Sigmoid colon (tissue), 7 donors: ENCODE data around the gene FGF5. TPM values are rescaled to one million over a fixed set of nuclear protein-coding genes. Genes with fewer than 3 reads are reported as not detected.
"Not testable (repeated sequence)": the region's sequence is repeated elsewhere in the genome, so short reads cannot be mapped to it uniquely, and the experiment has no call there.

Experiments
- DNase-seq: peaks from one replicate; pipeline ENCODE4 v3.0.0-alpha.2; 2019
- H3K27ac ChIP-seq, 4 donors: fragments of 200-600 bp; sonication (generic); one replicate each; pipeline ENCODE4 v1.5.1; 2016 to 2019; ENCODE audit warnings: mild to moderate bottlenecking in 1 of 4
- H3K27me3 ChIP-seq, 3 donors: fragments of 200-600 bp; sonication (generic); one replicate each; pipeline ENCODE4 v1.5.1; 2019; ENCODE audit warnings: mild to moderate bottlenecking in 1 of 3
- H3K36me3 ChIP-seq, 4 donors: fragments of 200-600 bp; sonication (generic); one replicate each; pipeline ENCODE4 v1.5.1; 2016 to 2019
- H3K4me1 ChIP-seq, 4 donors: fragments of 200-600 bp; sonication (generic); one replicate each; pipeline ENCODE4 v1.5.1; 2017 to 2019
- H3K4me3 ChIP-seq, 4 donors: fragments of 200-600 bp; sonication (generic); one replicate each; pipeline ENCODE4 v1.5.1; 2017 to 2019; ENCODE audit warnings: mild to moderate bottlenecking in 2 of 4, moderate library complexity in 1 of 4
- H3K9me3 ChIP-seq, 4 donors: fragments of 200-600 bp in 3 of 4; sonication (generic) in 3 of 4; one replicate each; pipeline versions ENCODE4 v1.5.1 to v1.6.1; 2013 to 2019
- EP300 ChIP-seq, 4 donors: sonication (generic); formaldehyde crosslinking; IDR thresholded peaks; one replicate each; pipeline ENCODE4 v1.6.1; 2017; ENCODE audit warnings: antibody characterized with exemption in 4 of 4
- POLR2A ChIP-seq, 2 donors: fragments of 450-650 bp; IDR thresholded peaks; one replicate each; pipeline ENCODE4 v1.6.1; 2016; ENCODE audit warnings: antibody characterized with exemption in 2 of 2, mild to moderate bottlenecking in 2 of 2, moderate library complexity in 2 of 2
- POLR2AphosphoS5 ChIP-seq, 4 donors: sonication (generic); formaldehyde crosslinking; IDR thresholded peaks; one replicate each; pipeline ENCODE4 v1.6.1; 2017; ENCODE audit warnings: antibody characterized with exemption in 4 of 4
- WGBS, 2 donors: extraction: QIAGEN DNeasy Blood & Tissue Kit; methylation state at CpG; one replicate each; pipeline ENCODE4 v1.1.7; 2013; 5-methylcytosine and 5-hydroxymethylcytosine counted together
- intact Hi-C: fragments of 100-400 bp; cut with DNase I; formaldehyde crosslinking; loops from one replicate; pipeline ENCODE4 v1.15.1; 2023
- polyA plus RNA-seq, 3 donors: library from polyadenylated mRNA; stranded (reverse); fragments of 200-250 nt; gene quantifications; one replicate each; pipeline ENCODE4 v1.2.3, GENCODE V29; 2013
- total RNA-seq, 4 donors: library from RNA; depleted of rRNA; stranded (reverse); fragments of >200 nt; gene quantifications; one replicate each; pipeline ENCODE4 v1.1.0, GENCODE V29; 2016
- TF ChIP-seq, protein P1 (sequence below), 4 experiments: fragments of 450-650 bp in 3 of 4; fragments of 200-600 bp in 1 of 4; IDR thresholded peaks; one replicate each; pipeline ENCODE4 v1.5.1; 2016 to 2019; ENCODE audit warnings: antibody characterized with exemption in 4 of 4, mild to moderate bottlenecking in 3 of 4, moderate library complexity in 2 of 4
- donor health status: healthy with polysubstance abuse.
- donor health status: Bipolar disorder and iron deficiency.
- donor health status: healthy.

FGF5 gene
- total and polyA plus RNA-seq, 7 donors = 0.03 to 6.2 (median 1.1) TPM; not detected in 2

DNA sequence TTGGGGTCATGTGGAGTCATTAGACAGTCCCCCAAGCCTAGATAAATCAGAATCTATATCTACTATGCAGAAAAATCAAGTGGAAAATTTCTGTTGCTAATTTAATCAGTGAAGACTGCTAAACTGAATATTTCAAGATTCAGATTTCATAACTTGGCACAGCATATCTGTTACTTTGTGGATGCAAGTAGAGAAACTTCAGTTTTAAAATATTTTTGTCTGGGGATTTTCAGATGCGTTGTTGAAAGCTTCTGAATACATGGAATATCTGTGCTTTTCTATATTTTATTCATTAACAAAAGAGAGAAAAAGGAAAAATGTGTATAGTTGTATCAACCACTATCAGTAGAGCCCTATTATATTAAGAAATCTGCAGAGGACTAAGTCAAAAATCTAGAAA lies 4.4 kb downstream of the FGF5 start:
- Histone ChIP-seq H3K27me3 (peaks cover 0 to 12% (median 0%) of the 10 kb centered on the region in 3 donors), H3K4me3 (no peak overlapping the region), H3K9me3 (no peaks in the 10 kb centered on the region), H3K27ac (no peak overlapping the region), H3K36me3 (no peaks in the 10 kb centered on the region), H3K4me1 (peaks cover 0 to 14% (median 6%) of the 10 kb centered on the region in 4 donors)
- intact Hi-C loops = no loop called here
- 0 to 84% methylated on average over 1 of the region's 1 CpG for WGBS, 2 donors
- TF ChIP-seq EP300 (IDR thresholded peaks at IDR 0.05) = no peak
- no peak for TF ChIP-seq POLR2AphosphoS5 (IDR thresholded peaks at IDR 0.05)
- TF ChIP-seq POLR2A (IDR thresholded peaks at IDR 0.05) = no peak
- TF ChIP-seq, protein P1, sequence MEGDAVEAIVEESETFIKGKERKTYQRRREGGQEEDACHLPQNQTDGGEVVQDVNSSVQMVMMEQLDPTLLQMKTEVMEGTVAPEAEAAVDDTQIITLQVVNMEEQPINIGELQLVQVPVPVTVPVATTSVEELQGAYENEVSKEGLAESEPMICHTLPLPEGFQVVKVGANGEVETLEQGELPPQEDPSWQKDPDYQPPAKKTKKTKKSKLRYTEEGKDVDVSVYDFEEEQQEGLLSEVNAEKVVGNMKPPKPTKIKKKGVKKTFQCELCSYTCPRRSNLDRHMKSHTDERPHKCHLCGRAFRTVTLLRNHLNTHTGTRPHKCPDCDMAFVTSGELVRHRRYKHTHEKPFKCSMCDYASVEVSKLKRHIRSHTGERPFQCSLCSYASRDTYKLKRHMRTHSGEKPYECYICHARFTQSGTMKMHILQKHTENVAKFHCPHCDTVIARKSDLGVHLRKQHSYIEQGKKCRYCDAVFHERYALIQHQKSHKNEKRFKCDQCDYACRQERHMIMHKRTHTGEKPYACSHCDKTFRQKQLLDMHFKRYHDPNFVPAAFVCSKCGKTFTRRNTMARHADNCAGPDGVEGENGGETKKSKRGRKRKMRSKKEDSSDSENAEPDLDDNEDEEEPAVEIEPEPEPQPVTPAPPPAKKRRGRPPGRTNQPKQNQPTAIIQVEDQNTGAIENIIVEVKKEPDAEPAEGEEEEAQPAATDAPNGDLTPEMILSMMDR (IDR thresholded peaks at IDR 0.05) = no peak
- DNase-seq = no peak

DNA sequence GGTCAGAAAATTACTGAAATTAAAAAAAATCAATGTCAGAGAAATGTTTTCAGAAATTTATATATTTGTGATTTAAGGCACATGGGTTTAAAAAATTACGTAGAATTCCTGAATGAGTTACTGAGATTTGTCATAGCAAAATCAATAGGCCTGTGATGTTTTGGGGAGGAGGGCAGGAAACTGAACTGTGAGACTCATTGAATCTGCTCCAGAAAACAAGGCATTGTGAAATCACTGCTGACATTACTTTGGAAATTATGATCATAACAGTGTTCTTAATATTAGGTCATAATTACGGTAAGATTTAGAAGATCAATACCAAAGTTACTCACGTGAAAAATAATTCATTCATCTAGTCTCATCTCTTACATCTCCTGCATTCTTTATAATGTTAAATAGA lies 5.3 kb downstream of the FGF5 start:
- TF ChIP-seq, protein P1 (IDR thresholded peaks at IDR 0.05) = no peak
- H3K4me3 ChIP-seq = no peak overlapping the region
- DNase-seq = no peak
- intact Hi-C loops = no loop called here
- H3K9me3 ChIP-seq = no peaks in the 10 kb centered on the region
- H3K36me3 ChIP-seq = no peaks in the 10 kb centered on the region
- H3K27me3 ChIP-seq = peaks cover 0 to 12% (median 0%) of the 10 kb centered on the region in 3 donors
- H3K4me1 ChIP-seq = peaks cover 0 to 14% (median 6%) of the 10 kb centered on the region in 4 donors
- WGBS, 2 donors = 85 to 90% methylated on average over 3 of the region's 3 CpGs
- H3K27ac ChIP-seq = no peak overlapping the region

DNA sequence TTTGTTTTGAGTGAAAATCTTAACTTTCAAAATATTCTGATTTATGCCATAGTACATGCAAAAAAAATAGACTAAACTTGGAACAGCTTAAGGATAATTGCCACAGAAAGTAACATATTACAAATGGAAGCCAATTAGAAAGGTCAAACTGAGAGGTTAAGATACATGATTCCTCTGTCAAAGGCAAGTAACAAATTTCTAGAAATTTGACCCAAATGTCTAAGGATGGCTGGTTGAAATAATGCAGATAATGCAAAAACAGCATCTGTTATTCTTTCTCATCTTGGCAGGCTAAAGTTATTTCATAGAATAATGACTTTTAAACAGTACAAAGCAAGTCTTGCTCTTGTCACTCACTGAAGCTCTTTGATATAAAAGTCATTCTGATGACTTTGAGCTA lies 10.5 kb downstream of the FGF5 start:
- no peak overlapping the region for H3K27ac ChIP-seq

DNA sequence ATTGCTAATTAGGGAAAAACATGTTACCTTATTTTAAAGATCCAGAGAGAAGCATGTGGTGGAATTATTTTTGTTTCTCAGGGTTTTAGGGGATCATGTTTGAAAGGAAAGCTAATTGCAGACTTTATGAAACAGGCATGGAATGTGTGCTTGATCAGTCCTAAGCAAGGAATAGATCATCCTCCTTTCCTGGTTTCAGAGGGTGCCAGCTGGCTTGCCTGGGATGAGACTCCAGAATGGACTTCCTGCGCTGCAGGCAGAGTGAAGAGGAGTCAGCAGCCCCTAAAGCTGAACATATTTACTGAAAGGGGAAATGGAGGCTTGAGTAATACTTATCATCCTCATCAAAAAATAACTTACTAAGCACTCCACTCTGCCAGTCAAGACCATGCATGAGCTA lies 13.3 kb downstream of the FGF5 start:
- 86 to 95% methylated on average over 1 of the region's 1 CpG for WGBS, 2 donors
- Histone ChIP-seq H3K36me3 (no peaks in the 10 kb centered on the region), H3K27me3 (no peaks in the 10 kb centered on the region), H3K9me3 (no peaks in the 10 kb centered on the region), H3K27ac (peak overlapping the region in 1 of 4 donors; percentile 37), H3K4me1 (no peaks in the 10 kb centered on the region), H3K4me3 (no peak overlapping the region)
- TF ChIP-seq POLR2A (IDR thresholded peaks at IDR 0.05) (no peak), EP300 (IDR thresholded peaks at IDR 0.05) (no peak), POLR2AphosphoS5 (IDR thresholded peaks at IDR 0.05) (no peak)
- TF ChIP-seq, protein P1 (IDR thresholded peaks at IDR 0.05) = no peak
- intact Hi-C loops = no loop called here
- DNase-seq = no peak

More for the DNA sequence above, 10.5 kb downstream of the FGF5 start:
- H3K9me3 ChIP-seq = no peaks in the 10 kb centered on the region
- no peak for DNase-seq
- intact Hi-C loops = no loop called here
- no peaks in the 10 kb centered on the region for H3K36me3 ChIP-seq
- no peaks in the 10 kb centered on the region for H3K4me1 ChIP-seq
- TF ChIP-seq, protein P1 (IDR thresholded peaks at IDR 0.05) = no peak
- TF ChIP-seq EP300 (IDR thresholded peaks at IDR 0.05) (no peak), POLR2A (IDR thresholded peaks at IDR 0.05) (no peak), POLR2AphosphoS5 (IDR thresholded peaks at IDR 0.05) (no peak)
- H3K4me3 ChIP-seq = no peak overlapping the region
- H3K27me3 ChIP-seq = no peaks in the 10 kb centered on the region

DNA sequence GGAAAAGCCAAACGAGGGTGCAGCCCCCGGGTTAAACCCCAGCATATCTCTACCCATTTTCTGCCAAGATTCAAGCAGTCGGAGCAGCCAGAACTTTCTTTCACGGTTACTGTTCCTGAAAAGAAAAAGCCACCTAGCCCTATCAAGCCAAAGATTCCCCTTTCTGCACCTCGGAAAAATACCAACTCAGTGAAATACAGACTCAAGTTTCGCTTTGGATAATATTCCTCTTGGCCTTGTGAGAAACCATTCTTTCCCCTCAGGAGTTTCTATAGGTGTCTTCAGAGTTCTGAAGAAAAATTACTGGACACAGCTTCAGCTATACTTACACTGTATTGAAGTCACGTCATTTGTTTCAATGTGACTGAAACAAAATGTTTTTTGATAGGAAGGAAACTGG lies 20.0 kb downstream of the FGF5 start:
- Histone ChIP-seq H3K27me3 (no peaks in the 10 kb centered on the region), H3K4me3 (no peak overlapping the region), H3K4me1 (no peaks in the 10 kb centered on the region), H3K27ac (peak overlapping the region in 1 of 4 donors; percentile 8), H3K9me3 (no peaks in the 10 kb centered on the region), H3K36me3 (no peaks in the 10 kb centered on the region)
- whole genome bisulfite sequencing, 2 donors = 69 to 76% methylated on average over 7 of the region's 7 CpGs
- no peak for TF ChIP-seq POLR2A (IDR thresholded peaks at IDR 0.05)
- TF ChIP-seq, protein P1 (IDR thresholded peaks at IDR 0.05) = no peak
- TF ChIP-seq EP300 (IDR thresholded peaks at IDR 0.05) = no peak
- no peak for TF ChIP-seq POLR2AphosphoS5 (IDR thresholded peaks at IDR 0.05)
- intact Hi-C loops = no loop called here
- DNase-seq = no peak

DNA sequence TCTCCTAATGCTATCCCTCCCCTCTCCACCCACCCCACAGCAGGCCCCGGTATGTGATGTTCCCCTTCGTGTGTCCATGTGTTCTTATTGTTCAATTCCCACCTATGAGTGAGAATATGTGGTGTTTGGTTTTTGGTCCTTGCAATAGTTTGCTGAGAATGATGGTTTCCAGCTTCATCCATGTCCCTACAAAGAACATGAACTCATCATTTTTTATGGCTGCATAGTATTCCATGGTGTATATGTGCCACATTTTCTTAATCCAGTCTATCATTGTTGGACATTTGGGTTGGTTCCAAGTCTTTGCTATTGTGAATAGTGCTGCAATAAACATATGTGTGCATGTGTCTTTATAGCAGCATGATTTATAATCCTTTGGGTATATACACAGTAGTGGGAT lies 24.2 kb downstream of the FGF5 start:
- 95 to 97% methylated on average over 2 of the region's 2 CpGs for WGBS, 2 donors
- H3K4me3 ChIP-seq, DNase-seq, H3K9me3 ChIP-seq, H3K36me3 ChIP-seq, H3K4me1 ChIP-seq, H3K27ac ChIP-seq, H3K27me3 ChIP-seq, intact Hi-C loops: not testable (repeated sequence)
